NCI-H748 (cell line): ENCODE results near the gene ARHGEF40.
"Not testable (repeated sequence)": the region's sequence is repeated elsewhere in the genome, so short reads cannot be mapped to it uniquely, and the experiment has no call there.

Source experiments
- DNase-seq: peaks from one replicate; lab custom pipeline; 2025; ENCODE audit not compliant: unreplicated experiment; lab: John Stamatoyannopoulos, UW

ARHGEF40 gene

DNA sequence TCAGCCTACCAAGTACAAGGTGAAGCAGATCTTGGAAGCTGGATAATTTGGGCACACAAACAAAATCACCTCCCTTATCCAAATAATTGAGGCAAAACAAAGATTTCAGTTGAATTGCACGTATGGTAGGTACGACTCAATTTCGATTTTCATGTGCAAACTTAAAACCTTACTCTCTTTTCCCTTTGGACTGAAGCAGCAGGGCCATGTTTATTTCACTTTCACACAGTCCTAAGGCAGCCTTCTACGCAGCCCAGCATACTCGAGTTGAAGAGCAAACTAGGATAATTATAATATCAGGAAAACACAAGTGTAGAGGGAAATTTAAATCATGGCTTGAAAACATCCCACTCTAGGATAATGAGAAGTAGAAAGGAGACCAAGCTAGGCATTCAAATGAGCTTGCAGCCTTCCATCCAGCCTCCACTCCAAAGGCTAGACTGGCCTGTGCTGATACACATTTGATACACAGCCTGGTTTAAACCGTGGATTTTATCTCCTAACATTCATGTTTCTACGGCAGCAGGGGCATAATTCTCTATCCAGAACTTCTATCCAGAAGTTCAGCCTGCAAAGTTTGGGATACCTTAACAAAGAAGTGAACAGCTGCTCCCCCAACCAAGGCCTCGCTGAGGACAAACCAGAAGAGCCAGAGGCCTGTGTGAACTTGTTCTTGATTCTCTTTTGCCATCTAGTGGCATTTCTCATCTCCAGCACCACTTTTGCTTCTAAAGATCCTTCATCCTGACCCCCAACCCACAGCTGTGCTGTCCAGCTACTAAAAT lies 30.3 kb upstream of the ARHGEF40 start:
- peak; percentile 19 for DNase-seq

DNA sequence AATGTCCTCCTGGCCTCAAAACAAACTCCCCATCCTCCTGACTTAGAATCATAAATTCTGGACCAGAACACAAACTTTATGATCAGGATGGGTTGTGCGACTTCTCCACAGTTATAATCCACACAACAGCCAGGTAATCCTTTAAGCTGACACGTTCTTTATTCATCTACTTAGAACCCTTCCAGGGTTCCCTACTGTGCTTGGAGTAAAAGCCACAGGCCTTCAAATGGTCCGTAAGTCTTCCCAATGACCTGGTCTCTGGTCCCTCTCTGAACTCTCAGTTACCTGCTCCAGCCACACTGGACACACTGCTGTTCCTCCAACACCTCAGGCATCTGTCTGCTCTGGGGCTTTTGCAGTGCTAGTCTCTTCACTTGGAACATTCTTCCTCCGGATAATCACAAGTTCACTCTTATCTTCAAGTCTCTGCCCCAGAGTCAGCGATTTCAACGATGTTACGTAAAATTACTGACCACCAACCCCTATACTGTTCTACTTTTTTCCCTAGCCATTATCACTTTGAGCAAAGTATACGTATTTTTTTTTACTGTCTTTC lies 29.7 kb upstream of the ARHGEF40 start:
- no peak for DNase-seq

DNA sequence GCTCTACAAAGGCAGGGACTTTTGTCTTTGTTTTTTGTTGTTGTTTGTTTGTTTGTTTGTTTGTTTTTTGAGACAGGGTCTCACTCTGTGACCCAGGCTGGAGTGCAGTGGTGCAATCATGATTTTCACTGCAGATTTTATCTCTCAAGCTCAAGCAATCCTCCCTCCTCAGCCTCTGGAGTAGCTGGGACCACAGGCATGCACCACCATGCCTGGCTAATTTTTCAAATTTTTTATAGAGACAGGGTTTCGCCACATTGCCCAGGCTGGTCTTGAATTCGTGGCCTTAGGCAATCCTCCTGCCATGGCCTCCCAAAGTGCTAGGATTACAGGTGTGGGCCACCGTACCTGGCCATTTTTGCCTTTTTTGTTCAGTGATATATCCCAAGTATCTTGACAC lies 29.2 kb upstream of the ARHGEF40 start:
- not testable (repeated sequence) for DNase-seq

DNA sequence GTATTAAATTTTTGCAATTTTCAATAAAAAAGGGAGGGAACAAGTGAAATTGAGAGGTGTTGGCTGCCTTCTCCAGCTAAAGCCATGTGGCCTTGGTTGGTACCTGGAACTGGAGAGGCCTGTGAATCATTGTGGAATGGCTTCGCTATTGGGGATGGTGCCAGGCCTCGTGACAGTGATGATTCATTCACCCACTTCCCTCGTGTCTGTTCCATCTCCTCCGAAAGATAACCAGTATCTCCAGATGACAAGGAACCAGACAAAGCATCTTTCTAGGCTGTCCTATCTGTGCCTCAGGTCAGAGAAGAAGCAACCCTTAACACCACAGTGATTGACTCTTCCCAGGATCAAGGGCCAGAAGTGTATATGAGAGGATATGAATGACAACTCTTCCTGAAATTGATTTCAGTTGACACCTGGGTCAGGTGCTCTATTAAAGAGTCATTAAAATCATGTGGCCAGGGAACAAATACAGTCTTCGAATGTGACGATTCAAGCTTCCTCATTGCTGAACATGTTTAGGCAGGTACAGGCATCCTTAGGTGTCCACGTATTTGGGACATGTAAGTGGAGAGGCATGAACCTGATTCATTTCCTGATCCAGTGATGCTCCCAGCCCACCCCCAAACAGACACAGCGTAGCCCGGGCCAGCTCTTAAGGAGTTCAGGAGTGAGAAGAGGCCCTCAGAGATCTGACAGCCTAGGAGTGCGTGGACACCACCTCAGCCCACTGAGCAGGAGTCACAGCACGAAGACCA lies 28.2 kb upstream of the ARHGEF40 start, which contains the start of gene RNASE7:
Gene RNASE7 (plus strand): TSS at position 687 of the 758 bp plus-strand sequence. CDS start 631 bp downstream, outside the sequence.
- DNase-seq = no peak

DNA sequence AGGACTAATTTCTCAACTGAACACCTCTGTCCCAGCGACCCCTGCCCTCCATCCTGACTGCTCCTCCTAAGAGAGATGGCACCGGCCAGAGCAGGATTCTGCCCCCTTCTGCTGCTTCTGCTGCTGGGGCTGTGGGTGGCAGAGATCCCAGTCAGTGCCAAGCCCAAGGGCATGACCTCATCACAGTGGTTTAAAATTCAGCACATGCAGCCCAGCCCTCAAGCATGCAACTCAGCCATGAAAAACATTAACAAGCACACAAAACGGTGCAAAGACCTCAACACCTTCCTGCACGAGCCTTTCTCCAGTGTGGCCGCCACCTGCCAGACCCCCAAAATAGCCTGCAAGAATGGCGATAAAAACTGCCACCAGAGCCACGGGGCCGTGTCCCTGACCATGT lies 27.2 kb upstream of the ARHGEF40 start:
- DNase-seq = no peak

DNA sequence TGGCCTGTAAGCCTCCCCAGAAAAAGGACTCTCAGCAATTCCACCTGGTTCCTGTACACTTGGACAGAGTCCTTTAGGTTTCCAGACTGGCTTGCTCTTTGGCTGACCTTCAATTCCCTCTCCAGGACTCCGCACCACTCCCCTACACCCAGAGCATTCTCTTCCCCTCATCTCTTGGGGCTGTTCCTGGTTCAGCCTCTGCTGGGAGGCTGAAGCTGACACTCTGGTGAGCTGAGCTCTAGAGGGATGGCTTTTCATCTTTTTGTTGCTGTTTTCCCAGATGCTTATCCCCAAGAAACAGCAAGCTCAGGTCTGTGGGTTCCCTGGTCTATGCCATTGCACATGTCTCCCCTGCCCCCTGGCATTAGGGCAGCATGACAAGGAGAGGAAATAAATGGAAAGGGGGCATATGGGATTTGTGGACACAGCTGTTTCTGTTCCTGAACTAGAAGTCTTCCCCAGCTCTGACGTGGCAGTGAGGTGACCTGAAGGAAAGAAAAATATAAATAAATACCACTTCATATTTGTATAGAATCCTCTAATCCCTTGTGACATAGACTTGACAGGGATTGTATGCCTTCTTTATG lies 26.6 kb upstream of the ARHGEF40 start:
- DNase-seq = no peak

DNA sequence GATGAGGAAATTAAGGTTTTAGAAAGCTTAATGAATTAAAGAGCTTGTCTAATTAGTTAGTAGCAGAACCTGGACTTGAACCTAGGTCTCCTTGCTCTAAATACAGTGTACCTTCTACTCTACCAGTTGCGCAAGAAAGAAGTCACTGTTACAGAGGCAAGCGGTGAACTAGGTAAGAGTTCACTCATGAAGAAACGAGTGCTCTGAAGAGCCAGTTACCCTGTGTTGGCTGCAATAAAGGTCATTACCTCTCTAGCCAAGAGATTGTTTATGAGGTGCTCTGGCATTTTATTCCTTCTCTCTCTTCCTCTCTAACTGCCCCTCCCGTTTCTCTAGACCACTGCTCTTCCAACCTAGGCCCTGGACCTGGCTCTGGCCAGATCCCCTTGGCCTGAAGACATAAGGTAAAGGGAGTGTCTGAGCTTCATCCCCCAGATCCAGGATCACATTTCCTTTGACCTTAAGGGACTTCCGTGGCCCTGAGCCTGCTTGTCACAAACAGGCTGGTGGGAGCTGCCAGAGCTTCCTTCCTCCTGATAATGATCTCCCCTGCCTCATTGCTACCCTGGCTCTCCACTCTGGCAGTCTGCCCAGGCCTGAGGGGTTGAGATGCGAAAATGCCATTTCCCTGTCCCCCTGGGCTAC lies 26.0 kb upstream of the ARHGEF40 start:
- DNase-seq = no peak

DNA sequence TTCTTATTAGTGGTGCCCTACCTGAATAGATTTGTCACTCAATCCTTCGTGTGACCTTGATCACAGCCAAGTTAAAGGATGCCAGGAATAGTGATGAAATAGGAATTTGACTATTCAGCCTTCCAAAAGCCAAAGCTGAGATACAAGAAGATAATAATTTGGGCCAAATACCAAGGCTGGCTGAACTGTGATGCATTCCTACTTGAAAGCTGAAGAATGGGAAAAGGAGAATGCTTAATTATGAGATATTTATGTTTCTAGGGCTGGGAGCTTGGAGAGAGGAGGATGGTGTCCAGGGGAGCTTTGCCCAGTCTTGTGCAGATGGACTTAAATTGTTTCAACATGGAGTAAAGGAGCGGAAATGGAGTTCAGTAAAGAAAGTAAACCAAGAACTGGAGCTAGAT lies 22.7 kb upstream of the ARHGEF40 start:
- DNase-seq = no peak

DNA sequence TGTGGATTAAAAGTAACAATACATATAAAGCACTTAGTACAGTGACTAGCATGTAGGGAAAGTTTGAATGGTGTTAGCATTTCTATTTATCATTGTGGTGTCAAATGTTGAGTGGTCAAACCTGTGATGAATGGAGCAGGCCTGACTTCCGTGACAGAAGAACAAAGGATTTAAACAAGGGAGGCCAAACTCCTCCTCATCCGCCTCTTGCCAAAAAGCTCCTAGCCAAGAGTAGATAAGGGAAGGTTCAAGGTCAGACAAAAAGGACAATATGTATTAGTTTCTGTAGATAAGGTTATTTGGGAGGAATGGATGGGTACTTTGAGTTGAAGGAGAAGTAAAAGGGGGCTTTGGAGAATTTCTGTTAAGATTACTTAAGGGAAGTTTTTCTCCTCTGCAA lies 21.5 kb upstream of the ARHGEF40 start:
- DNase-seq = no peak

DNA sequence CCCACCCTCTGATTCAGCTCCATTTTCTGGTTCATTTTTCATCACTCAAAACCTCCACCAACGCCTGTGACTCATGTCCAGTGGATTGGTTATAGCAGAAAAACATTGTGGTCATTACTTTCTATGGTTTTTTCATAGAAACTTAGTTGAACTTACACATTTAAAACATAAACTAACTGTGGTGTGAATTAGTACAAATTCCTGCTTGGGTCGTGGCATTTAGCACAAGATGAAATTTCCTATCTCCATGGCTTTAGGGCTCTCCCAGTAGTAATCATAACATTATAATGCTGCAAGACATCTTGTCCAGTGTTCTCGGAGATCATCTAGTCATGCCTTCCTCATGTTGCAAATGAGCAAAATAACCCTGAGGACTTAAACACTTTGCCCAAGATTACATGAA lies 20.8 kb upstream of the ARHGEF40 start:
- DNase-seq = no peak

DNA sequence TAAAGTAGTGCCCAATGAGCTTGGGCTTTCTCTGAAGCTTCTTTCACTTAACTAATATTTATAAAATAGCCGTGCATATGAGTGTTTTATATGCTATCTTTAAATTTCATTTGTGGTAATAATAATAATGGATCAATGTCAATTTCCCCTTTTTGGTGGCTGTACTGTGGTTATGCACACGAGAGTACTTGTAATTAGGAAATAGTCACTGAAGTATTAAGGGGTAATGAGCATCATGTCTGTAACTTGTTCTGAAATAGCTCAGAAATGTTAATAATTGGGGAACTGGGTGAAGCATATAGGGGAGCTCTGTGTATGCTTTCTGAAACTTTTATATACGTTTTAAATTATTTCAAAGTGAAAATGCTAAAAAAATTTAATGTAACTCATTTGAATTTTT lies 19.5 kb upstream of the ARHGEF40 start:
- no peak for DNase-seq

DNA sequence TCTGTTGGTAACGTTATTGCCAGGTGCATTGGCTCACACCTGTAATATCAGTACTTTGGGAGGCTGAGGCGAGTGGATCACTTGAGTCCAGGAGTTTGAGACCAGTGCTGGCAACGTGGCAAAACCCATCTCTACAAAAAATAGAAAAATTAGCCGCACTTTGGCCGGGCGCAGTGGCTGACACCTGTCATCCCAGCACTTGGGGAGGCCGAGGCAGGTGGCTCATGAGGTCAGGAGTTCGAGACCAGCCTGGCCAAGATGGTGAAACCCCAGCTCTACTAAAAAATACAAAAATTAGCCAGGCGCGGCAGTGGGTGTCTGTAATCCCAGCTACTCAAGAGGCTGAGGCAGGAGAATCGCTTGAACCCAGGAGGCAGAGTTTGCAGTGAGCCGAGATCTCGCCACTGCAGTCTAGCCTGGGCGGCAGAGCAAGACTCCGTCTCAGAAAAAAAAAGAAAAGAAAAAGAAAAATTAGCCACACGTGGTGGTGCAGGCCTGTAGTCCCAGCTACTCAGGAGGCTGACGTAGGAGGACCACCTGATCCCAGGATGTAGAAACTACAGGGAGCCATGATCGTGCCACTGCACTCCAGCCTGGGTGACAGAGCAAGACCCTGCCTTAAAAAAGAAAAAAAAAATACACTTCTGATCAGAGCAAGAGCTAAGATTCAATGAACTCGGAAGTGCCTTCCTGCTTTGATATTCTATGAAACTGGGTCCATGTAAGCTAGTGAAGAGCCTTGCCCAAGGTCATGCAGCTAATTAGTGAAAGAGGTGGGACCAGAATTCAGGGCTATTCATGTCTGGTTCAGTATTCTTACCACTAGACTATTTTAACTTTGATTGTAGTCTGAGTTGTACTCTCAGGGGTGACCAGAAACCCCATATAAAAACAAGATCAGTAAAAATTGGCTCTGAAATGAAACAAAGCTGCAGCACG lies 16.7 kb upstream of the ARHGEF40 start:
- no peak for DNase-seq

DNA sequence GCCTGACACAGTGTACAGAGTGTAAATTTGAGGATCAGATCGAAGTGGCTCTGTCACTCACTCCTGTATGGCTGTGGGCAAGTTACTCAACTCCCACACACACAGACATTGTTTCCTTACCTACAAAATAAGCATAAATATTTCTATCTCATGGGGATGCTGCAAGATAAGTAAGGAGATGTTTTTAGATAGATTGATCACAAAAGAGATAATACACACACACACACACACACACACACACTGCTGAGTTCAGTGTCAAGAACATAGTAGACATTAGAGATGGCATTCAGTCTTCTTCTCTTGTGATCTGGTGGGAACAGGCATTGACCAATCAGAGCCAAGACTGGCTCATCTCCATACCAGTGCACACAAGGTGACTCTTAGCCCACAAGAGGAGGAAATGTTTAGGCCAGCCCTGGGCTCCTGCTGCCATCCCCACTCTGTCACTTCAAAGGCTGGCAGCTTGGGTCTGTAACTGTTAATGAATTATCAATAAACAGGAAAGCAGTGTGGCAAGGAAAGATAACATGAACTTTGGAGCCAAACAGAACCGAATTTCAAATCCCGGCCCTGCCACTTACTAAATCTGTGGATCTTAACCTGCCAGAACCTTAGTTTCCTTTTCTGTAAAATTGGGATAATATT lies 15.9 kb upstream of the ARHGEF40 start:
- DNase-seq = no peak

DNA sequence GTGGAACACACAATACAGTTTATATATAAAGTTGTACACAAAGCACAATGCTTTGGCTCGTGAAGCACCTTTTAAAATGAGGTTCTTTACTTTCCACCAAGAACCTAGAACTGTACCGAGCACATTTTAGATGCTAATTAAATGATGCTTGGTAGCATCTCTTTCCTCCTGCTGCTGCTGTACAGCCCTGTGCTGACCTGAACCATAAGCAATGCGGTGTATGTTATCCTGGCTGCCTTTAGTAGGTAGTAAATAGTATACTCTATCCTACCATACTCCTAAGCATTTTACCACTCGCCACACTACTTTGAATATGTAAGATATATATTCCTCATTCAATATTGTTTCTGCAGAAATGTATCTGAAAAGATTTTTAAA lies 15.3 kb upstream of the ARHGEF40 start:
- no peak for DNase-seq

DNA sequence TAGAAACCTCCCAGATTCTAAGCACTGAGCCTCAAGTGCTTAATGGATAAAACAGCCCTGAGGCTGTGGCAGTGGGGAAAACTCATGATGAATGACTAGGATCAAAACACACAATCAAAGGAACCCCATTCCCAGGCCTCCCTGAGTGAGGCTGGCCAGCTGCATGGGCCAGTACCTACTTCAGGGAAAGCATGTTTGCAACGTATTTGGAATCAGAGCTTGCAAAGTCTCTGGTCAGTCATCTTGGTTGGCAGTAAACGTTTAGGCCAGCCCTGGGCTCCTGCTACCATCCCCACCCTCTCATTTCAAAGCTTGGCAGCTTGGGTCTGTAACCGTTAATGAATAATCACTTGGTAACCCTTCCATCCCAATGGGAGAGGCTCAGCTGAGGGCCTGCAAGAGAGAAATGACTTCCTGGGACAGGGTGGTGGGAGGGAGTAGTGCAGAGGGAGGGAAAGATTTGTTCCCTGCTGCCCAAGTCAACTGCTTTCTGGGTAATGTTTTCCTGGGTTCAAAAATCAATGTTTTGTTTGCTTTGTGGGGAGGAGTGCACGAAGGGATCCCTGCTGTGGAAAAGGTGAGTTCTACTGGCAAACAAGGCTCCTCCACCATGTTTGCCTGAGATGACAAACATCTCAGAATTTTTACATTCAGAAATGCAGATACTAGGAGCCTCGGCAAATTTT lies 14.5 kb upstream of the ARHGEF40 start:
- DNase-seq = no peak

DNA sequence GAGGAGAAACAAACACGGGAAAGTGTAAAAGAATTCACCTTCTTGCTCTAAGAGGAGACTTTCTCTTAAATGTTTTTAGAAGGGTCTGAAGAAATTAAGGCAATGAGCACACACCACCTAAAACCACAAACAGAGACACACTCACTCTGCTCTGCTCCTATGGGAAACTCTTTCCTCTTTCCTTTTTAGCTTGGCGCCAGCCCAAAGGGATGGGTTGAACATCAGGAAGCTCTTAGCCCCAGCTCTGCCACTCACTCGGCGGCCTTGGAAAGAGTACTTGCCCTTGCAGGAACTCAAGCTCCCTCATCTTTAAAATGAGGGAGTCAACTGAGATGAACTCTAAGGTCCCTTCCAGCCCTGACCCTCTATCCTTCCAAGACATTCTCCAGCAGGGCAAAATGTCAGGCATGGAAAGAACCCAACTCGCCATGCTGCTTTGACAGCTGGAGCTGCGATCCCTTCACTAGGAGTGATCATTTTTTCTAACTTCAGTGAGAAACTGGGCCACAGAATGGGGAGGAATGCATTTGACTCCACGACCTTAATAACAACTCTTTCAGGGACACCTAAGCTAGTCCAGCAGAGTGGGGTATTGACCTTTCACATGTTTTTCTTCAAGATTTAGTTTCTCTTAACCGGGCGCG lies 13.5 kb upstream of the ARHGEF40 start:
- DNase-seq = no peak

DNA sequence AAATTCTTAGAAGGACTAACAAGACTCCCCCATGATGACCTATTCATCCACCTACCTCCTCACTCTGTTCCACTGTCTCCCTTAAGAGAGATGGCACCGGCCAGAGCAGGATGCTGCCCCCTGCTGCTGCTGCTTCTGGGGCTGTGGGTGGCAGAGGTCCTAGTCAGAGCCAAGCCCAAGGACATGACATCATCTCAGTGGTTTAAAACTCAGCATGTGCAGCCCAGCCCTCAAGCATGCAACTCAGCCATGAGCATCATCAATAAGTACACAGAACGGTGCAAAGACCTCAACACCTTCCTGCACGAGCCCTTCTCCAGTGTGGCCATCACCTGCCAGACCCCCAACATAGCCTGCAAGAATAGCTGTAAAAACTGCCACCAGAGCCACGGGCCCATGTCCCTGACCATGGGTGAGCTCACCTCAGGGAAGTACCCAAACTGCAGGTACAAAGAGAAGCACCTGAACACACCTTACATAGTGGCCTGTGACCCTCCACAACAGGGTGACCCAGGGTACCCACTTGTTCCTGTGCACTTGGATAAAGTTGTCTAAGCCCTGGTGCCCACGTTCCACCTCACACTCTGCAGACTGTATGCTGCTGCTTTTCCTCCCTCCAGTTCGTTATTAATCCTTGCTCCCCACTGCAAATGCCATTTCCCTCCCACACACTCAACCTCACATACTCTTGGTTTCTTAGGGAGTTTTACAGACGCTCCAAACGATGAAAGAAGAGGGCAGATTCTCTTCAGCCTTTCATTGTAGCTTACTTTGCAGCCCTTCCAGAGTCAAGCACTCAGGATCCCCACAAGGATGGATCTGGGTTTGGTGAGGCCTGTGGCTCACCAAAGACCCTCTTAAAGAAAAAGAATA lies 12.1 kb upstream of the ARHGEF40 start, which contains the start of gene RNASE8:
Gene RNASE8 (plus strand): TSS at position 20 of the 873 bp plus-strand sequence. CDS start 71 bp downstream, at position 91.
- no peak for DNase-seq
